Epithelial cell of prostate (primary cell): ENCODE measurements around the gene UCHL5.
"Not testable (repeated sequence)": the region's sequence is repeated elsewhere in the genome, so short reads cannot be mapped to it uniquely, and the experiment has no call there.

Source experiments
- DNase-seq: peaks from one replicate; pipeline ENCODE4 v3.0.0-alpha.2; 2011; ENCODE audit warnings: low read depth, low spot score
- H3K27ac ChIP-seq: fragments of 450-650 bp; 2 replicates; pipeline ENCODE4 v1.5.1; 2017; ENCODE audit warnings: mild to moderate bottlenecking

Gene UCHL5

DNA sequence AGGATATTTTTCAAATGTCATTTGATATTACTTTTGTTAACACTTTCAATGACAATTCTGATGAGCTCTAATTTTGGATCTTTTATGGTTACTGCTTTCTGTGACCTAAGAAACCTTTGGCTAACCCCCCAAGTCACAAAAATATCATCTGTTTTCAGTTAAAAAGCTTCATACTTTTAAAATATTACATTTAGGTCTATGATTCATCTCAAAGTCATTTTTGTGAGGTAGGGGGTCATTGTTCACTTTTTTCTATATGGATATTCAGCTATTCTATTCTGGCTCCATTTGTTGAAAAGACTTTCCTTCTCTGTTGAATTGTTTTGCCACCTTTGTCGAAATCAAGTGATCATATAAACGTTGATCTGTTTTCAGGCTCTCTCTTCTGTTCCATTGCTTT, 44.8 kb downstream of the UCHL5 start:
- no peak for DNase-seq

DNA sequence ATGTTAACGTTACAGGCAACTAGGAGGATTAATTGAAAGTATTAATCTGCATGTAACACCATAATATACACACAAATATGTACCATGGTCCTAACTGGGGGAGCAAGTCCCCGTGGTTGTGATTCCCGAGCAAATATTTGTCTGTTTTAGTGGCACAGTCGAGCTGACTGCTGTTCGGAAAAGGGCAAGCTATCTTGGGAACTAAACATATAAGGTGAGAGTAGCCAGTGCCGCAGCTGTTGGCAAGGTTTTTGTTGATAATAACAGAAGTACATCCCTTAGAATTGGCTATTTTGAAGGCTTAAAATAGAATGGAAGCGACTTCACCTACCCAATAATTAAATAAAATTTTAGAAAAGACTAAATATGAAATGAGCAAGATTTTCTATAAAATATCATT, 45.5 kb downstream of the UCHL5 start:
- no peak for DNase-seq
- peak overlapping the region; percentile 23 for H3K27ac ChIP-seq

More for the DNA sequence above, 44.8 kb downstream of the UCHL5 start:
- H3K27ac ChIP-seq: no peak overlapping the region

DNA sequence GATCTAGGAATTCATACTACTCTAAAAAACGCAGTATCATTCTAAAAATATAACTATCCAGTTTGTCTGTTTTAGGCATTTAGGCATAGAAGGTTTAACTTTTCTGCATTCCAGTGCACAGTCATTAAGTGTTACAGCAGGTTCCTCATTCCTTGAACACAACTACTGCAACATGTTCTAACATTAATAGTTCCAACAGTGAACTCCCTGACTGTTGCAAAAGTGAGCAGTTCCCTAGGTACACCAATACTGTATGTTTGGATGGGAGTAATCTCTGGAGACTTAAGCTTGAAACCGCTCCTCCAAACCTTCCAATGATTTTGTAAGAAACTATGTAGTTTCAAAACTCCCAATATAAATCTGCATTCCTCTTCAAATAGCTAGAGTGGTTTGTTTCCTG, 46.2 kb downstream of the UCHL5 start:
- no peak for DNase-seq
- peak overlapping the region; percentile 23 for H3K27ac ChIP-seq

DNA sequence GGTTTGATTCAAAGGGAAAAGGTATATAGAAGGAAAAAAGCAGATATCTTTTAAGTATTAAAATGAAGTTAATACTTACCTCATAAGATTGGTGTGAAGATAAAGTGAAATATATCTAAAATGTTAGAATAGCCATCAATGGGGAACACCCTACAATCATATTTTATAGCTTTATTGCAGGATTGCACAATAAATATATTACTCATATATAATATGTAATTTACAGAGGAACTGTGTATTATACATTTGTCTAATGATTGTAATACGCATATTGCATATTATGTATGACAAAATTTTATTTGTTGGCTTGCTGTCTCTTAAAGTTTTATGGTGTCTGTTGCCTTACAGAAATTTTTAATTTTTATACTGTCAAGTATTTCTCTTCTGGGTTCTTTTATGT, 47.8 kb downstream of the UCHL5 start:
- H3K27ac ChIP-seq: no peak overlapping the region
- no peak for DNase-seq

DNA sequence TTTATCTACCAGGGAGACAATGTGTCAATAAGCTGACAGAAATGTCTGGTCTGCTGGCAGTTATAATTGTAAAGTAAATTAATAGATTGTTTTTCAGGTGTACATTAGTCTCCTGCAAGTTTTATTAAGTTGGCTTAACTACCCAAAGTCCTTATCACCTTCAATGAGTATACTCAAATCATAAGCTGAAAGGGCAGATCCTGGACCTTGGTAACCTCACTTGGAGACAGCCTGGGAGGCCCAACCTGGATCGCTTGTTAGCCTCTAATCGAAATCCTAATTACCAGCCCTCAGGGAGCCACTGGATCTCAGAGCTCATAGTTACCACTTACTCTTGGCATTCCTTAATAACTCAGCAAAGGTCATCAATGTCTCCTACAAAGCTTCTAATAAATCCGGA, 49.7 kb downstream of the UCHL5 start:
- H3K27ac ChIP-seq: no peak overlapping the region
- DNase-seq: no peak

DNA sequence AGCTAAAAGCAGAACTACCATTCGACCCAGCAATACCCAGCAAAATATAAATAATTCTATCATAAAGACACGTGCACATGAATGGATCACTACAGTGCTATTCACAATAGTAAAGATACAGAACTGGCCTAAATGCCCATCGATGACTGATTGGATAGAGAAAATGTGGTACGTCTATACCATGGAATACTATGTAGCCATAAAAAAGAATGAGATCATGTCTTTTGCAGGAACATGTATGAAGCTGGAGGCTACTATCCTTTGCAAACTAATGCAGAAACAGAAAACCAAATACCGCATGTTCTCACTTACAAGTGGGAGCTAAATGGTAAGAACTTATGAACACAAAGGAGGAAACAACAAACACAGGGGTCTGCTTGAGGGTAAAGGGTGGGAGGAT, 53.4 kb downstream of the UCHL5 start:
- no peak for DNase-seq
- H3K27ac ChIP-seq: no peak overlapping the region

DNA sequence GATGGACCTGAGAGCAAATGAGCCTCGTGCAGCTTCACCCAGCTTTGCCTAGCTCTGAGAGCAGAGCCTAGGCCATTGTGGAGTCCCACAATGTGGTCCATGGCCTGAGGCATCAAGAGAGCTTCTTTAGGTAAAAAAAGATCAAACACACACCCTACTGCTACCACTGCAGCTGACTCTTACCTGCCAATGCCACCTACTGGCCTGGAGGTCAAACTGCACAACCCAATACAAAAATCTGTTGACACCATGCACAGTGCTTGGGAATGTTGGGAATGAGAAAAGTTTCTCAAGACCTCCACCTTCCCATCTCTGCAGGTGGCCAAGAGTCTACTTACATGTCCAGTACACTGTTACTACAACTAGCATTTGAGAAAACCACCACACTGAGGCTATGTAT, 60.6 kb downstream of the UCHL5 start:
- H3K27ac ChIP-seq: no peak overlapping the region
- DNase-seq: no peak

DNA sequence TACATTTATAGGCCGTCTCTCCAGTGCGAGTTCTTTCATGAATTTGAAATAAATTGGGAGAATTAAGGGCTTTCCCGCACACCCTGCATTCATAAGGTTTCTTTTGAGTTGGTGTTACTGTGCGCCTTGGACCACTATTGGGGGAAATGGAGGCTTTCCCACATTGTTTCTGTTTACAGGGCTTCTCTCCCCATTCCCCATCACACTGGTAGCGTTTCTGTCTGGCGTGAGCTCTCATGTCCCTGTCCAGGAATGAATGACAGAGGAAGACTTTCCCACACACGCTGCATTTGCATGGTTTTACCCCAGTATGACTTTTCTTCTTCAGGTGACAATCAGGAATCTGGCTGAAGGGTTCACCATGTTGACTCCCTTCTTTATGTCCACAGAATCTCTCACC, 65.0 kb downstream of the UCHL5 start:
- DNase-seq: no peak
- H3K27ac ChIP-seq: no peak overlapping the region

DNA sequence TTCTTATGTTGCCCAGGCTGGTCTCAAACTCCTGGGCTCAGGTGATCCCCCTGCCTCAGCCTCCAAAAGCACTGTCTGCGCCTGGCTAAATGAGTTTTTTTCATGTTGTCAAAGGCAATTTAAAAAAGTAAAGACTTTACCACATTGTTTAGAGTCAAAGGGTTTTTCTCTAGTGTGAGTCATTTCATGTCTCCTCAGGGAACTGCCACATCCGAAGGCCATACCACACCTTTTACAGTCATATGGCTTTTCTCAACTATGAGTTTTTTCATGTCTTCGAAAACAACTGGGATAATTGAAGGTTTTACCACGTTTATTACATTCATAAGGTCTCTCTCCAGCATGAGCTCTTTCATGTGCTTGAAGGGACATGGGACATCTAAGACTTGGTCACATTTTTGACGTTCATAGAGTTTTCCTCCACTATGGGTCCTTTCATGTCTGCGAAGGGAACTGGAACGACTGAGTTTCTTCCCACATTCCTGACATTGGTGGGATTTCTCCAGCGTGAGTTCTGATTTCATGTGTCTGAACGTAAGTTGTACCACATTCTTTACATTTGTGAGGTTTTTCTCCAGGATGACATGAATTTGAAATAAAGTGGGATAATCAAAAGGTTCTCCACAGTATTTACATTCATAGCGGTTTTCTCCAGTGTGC, 65.6 kb downstream of the UCHL5 start:
- no peak overlapping the region for H3K27ac ChIP-seq
- no peak for DNase-seq

DNA sequence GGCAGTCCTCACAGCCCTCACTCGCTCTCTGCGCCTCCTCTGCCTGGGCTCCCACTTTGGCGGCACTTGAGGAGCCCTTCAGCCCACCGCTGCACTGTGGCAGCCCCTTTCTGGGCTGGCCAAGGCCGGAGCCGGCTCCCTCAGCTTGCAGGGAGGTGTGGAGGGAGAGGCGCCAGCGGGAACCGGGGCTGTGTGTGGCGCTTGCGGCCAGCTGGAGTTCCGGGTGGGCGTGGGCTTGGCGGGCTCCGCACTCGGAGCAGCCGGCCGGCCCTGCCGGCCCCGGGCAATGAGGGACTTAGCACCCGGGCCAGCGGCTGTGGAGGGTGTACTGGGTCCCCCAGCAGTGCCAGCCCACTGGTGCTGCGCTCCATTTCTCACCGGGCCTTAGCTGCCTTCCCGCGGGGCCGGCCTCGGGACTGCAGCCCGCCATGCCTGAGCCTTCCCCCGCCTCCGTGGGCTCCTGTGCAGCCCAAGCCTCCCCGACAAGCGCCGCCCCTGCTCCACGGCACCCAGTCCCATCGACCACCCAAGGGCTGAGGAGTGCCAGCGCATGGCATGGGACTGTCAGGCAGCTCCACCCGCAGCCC, 72.3 kb downstream of the UCHL5 start:
- DNase-seq, H3K27ac ChIP-seq: not testable (repeated sequence)

DNA sequence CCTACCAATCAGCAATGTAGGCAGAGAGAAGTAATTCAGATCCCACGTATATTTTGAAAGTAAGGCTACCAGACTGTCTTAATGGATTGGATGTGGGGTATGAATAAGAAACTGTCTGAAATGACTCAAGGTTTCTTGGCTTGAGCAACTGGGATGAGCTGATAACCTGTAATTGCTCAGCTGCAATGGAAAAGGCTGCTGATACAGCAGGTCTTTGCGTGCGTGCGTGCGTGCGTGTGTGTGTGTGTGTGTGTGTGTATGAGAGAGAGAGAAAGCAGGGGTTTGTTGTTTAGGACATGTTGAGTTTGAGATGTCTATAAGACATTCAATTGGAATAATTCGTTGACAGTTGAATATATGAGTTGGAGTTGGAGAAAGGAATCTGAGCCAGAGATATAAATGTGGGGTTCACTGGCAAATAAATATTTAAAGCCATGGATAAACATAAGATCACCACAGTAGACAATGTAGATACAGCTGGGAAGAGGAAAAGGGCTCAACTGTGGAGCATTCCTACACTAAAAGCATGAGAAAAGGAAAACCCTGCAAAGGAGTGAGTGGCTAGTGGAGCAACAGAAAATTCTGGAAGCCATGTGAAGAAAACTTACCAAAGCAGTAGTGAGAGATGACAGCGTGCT, 72.9 kb downstream of the UCHL5 start:
- DNase-seq: peak; percentile 44
- no peak overlapping the region for H3K27ac ChIP-seq

DNA sequence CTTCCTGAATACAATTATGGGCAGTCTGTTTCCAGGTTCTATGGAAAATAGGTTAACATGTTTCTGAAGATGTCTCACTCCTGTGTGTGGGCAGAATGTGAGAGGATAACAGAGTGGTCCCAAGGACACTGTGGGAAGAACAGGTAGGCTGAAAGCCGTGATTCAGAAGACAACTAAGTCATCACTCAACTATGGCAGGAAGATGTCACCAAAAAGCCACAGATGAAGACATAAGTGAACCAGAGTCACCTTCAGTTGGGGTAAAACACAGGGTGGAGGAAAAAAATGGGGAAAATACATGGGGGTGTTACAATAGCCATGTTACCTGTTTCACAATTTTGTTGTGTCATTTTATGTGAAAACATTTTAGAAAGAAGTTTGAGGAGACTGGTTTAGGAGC, 75.1 kb downstream of the UCHL5 start:
- peak overlapping the region; percentile 70 for H3K27ac ChIP-seq
- no peak for DNase-seq

DNA sequence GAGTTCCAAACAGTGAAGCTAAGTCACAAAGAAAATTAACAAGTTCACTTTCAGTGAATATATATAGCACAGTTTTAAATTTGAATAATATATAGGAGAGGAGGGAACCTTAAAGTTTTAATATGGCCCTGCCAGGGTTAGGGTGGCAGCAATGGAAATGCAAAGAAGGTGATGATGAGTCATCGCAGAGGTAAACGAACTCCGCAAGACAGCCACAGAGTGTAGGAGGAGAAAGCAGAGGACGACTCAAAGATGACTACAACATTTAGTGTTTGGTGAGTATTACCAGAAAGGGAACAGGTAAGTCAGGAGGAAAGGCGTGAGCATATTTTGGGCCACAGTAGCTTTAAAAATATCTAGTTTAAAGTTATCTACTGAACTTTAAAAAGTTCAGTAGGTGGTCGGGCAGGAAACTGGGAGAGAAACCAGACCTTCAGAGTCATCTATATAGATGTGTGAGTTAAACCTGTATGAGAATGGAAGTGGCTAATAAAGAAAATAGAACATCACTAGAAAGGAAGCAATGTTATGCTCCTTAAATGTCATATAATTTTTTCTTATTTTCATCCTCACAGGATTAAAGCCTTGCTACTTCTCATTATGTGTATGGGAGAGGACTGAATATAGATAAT, 75.7 kb downstream of the UCHL5 start:
- peak overlapping the region; percentile 70 for H3K27ac ChIP-seq
- peak; percentile 68 for DNase-seq

DNA sequence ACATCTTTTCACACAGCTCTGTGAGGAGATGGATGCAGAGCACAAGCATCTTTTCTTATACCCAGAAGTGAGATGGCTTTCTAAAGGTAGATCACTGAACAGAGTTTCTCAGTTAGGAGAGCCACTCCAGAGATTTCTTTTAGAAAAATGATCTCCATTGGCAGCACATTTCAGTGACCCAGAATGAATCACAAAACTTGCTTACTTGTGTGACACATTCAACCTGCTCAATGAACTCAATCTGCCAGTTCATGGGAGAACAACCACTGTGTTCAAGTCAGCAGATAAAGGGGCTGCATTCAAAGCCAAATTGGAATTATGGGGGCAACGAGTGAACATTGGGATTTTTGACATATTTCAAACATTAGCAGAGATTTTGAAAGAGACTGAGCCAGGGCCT, 78.3 kb downstream of the UCHL5 start:
- H3K27ac ChIP-seq: no peak overlapping the region

DNA sequence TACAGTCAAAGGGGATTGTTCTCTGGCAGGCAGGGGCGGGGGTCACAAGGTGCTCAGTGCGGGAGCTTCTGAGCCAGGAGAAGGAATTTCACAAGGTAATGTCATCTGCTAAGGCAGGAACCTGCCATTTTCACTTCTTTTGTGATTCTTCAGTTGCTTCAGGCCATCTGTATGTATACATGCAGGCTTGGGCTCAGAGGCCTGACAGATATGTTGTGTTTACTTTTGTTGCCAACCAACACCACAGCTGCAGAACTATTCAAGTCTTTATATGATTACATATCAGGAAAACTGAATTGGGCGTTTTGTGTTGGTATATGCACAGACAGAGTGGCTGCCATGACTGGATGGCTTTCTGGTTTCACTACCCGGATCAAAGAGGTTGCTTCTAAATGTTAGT, 78.8 kb downstream of the UCHL5 start:
- not testable (repeated sequence) for H3K27ac ChIP-seq, DNase-seq

More for the DNA sequence above, 78.3 kb downstream of the UCHL5 start:
- DNase-seq: no peak

DNA sequence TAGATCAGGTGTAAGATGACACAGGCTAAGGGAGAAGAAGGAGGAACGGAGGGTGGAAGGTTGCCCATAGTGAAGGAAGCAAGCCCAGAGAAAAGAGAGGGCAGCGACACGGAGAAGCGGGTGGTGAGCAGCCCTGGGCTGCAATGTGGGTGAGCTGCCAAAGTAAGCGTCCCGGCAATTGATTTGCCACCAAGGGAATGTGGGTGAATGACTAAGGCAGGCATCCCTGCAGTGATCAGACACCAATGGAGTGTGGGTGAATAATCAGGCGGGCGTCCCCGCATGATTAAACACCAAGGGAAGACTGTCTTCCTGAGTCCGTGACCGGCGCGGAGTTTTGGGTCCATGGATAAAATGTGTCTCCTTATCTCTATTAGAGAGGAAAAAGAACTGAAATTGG, 79.6 kb downstream of the UCHL5 start:
- no peak overlapping the region for H3K27ac ChIP-seq
- DNase-seq: no peak

DNA sequence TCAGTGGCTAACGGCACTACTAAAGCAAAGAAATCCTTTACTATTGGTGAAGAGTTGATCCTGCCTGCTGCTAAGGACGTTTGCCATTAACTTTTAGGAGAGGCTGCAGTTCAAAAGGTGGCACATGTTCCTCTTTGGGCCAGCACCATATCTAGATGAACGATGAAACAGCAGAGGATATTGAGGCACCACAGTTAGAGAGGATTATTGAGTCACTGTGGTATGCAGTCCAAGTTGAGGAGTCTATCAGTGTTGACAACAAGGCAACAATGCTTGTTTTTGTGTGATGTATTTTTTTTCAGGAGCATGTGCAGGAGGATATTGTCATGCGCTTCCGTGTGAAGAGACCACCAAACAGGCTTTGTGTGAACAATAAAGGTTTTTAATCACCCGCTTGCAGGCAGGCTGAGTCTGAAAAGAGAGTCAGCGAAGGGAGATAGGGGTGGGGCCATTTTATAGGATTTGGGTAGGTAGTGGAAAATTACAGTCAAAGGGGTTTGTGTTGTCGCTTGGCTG, 80.9 kb downstream of the UCHL5 start:
- no peak overlapping the region for H3K27ac ChIP-seq

DNA sequence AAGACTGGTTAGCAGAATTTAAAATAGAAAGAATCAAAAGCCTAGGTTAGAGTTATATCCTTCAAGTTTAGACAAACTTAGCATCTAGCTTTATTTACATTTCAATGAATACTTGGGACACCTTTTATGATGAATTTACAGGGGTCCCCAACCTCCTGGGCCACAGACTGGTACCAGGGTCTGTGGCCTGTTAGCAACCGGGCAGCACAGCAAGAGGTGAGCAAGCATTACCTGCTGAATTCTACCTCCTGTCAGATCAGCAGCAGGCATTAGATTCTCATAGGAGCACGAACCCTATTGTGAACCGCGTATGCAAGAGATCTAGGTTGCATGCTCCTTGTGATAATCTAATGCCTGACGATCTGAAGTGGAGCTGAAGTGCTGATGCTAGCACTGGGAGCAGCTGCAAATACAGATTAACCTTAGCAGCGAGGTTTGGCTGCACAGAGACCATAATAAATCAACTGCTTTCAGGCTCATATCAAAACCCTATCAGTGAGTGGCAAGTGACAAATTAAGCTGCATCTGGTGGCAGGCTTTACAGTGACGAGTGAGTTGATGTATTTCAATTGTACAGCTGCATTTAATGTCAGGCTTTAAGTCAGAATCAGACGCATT, 82.0 kb downstream of the UCHL5 start:
- no peak for DNase-seq
- H3K27ac ChIP-seq: no peak overlapping the region

More for the DNA sequence above, 80.9 kb downstream of the UCHL5 start:
- DNase-seq: no peak

DNA sequence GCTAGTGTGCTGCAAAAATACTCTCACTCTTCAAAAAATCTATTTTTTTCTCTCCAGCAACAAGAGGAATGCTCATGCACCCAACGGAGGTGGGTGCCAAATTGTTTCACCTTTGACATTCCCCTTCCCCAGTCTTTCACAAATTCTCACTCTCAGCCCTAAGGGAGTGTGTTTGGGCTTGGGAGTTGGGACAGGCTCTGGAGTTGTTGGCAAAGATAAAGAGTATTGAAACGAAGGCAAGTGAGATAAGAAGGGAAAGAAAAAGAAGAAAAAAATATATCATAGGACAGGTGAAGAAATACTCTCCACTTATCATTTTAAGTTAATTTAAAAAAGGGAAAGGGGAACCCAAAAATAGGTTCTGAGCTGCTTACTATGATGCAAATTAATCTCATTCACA, 82.6 kb downstream of the UCHL5 start:
- H3K27ac ChIP-seq: no peak overlapping the region
- DNase-seq: no peak

DNA sequence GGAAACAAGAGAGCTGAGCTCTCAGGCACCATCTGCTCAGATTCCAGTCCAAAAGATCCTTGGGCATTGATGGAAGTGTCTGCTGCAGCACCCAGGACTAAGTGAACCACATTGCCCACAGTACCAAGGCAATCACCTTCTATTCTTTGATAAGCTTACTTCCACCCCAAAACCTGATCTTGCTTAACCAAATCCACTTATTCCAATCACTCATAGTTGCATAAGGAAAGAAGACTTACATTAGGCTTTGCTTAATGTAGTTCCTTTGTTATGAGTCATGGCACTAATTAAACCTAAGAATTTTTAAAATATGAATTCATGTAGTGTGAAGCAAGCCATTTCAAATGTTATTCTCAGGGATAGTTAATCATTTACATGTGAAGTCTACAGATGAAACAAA, 84.5 kb downstream of the UCHL5 start:
- H3K27ac ChIP-seq: peak overlapping the region; percentile 69
- peak; percentile 41 for DNase-seq

DNA sequence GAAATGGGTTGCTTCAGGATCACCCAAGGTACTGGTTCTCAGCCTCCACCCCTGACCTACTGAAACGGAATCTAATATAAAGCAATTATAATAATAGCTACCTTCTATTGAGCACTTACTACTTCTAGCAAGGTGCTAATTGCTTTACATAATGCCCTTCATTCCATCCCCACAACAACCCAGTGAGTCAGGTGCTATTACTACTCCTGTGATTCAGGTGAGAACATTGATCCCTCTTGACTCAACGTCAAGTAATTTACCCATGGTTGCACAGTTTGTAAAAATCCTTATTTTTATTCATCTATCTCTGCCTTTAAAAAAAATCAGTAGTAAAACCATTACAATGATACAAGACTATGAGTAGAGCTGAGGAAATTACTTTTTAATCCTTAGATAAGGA, 85.2 kb downstream of the UCHL5 start:
- peak overlapping the region; percentile 69 for H3K27ac ChIP-seq
- peak; percentile 29 for DNase-seq
